OCI-M2 (cell line): ENCODE results near the gene CCDC148.

Source experiments
- DNase-seq: peaks from one replicate; lab custom pipeline; 2025; ENCODE audit not compliant: unreplicated experiment; lab: John Stamatoyannopoulos, UW

Gene CCDC148

GRCh38 chr2:158130832-158131473 lies 325.6 kb downstream of the CCDC148 start:
- DNase-seq: no peak

DNA sequence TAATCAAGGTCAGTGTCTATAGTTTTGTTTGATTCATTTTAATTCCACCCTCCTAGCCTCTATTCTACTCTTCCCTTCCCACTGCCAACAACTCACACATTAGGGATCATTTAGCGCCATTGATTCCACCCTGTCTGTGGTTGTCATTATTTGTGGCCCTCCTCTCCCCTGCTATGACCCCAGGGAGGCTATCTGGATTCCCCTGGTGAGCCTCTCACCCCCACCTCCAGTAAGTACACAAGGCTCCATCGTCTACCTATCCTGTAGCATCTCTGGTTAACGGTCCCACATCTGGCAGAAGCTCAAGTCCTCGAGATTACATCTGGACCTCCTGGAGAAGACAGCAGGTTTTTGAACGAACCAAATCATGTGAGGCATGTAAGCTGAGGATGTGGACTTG lies 327.5 kb downstream of the CCDC148 start:
- DNase-seq: no peak

GRCh38 chr2:158128168-158128973 lies 328.2 kb downstream of the CCDC148 start:
- no peak for DNase-seq

GRCh38 chr2:158127380-158127804 lies 329.2 kb downstream of the CCDC148 start:
- DNase-seq: no peak

DNA sequence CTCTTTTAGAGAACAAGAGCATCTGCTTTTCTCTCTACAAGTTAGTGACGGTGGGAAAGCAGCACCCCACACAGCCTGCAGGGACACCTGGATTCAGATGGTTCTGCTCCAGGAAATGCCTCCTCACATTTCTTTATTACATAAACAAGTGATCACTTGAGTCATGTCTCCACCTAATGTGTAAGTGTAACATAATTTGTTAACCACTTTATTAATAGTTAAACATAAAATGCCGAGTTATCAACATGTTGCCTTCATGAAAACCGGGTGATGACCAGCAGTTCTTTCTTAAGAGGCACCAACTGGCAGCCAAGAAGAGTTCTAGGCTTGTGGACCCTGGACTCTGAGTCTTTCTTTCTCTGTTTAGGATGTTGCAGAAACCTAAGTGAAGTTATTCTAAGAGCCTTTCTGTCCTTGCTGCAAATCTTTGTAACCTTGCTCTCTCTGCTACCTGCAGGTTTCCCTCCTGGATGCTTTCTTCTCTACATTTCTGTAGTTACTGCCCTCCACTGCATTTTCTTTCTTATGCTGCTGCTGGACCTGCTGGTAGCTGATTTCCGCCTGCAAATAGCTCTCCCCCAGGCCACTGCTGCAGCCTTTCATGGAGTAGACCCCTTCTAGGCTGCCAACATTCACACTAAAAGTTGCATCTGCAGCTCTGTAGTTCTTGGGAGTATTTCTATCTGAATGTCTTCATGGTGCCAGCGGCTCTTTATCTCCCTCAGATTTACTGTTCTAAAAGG lies 330.6 kb downstream of the CCDC148 start:
- DNase-seq: no peak

GRCh38 chr2:158124896-158125295 lies 331.7 kb downstream of the CCDC148 start:
- no peak for DNase-seq
